Trophoblast cell (in vitro differentiated cells and primary cell): ENCODE data around the gene TMEM178B.

Source experiments
- DNase-seq, 2 donors: peaks; one replicate each; pipeline ENCODE4 v3.0.0-alpha.2; 2016
- H2AFZ ChIP-seq: 2 replicates; pipeline ENCODE4 v1.6.1; 2013; ENCODE audit warnings: low read length, moderate library complexity, mild to moderate bottlenecking; ENCODE audit not compliant: insufficient read depth, poor library complexity
- H2AK5ac ChIP-seq: 2 replicates; pipeline ENCODE4 v1.6.1; 2013; ENCODE audit warnings: mild to moderate bottlenecking, low read length
- H2BK120ac ChIP-seq: 2 replicates; pipeline ENCODE4 v1.6.1; 2013; ENCODE audit warnings: low read length, mild to moderate bottlenecking, moderate library complexity; ENCODE audit not compliant: insufficient read depth, poor library complexity
- H2BK12ac ChIP-seq: 2 replicates; pipeline ENCODE4 v1.6.1; 2013; ENCODE audit warnings: mild to moderate bottlenecking, low read length, moderate library complexity
- H2BK5ac ChIP-seq: 2 replicates; pipeline ENCODE4 v1.6.1; 2013; ENCODE audit warnings: low read length, low read depth, moderate library complexity, mild to moderate bottlenecking; ENCODE audit not compliant: poor library complexity
- H3K14ac ChIP-seq: 2 replicates; pipeline ENCODE4 v1.6.1; 2013; ENCODE audit warnings: mild to moderate bottlenecking, low read length
- H3K18ac ChIP-seq: 2 replicates; pipeline ENCODE4 v1.6.1; 2013; ENCODE audit warnings: mild to moderate bottlenecking, low read length
- H3K23ac ChIP-seq: 2 replicates; pipeline ENCODE4 v1.6.1; 2013; ENCODE audit warnings: low read length
- H3K27ac ChIP-seq: 2 replicates; pipeline ENCODE4 v1.5.1; 2013; ENCODE audit warnings: low read depth, mild to moderate bottlenecking, inconsistent platforms, low read length, moderate library complexity
- H3K27me3 ChIP-seq: 2 replicates; pipeline ENCODE4 v1.6.1; 2013; ENCODE audit warnings: inconsistent platforms, mild to moderate bottlenecking, low read length, moderate library complexity; ENCODE audit not compliant: insufficient read depth
- H3K36me3 ChIP-seq, 2 experiments: 1 replicate in 1 of 2; 2 replicates in 1 of 2; pipeline ENCODE4 v1.6.1; 2013; ENCODE audit warnings: low read length in 2 of 2, mild to moderate bottlenecking in 2 of 2, moderate library complexity in 1 of 2; ENCODE audit not compliant: insufficient read depth in 2 of 2, control insufficient read depth in 1 of 2
- H3K4ac ChIP-seq: 2 replicates; pipeline ENCODE4 v1.6.1; 2013; ENCODE audit warnings: low read depth, mild to moderate bottlenecking, low read length, moderate library complexity
- H3K4me1 ChIP-seq, 2 experiments: 1 replicate in 1 of 2; 2 replicates in 1 of 2; pipeline ENCODE4 v1.6.1; 2013; ENCODE audit warnings: low read length in 2 of 2, mild to moderate bottlenecking in 2 of 2, moderate library complexity in 1 of 2; ENCODE audit not compliant: insufficient read depth in 2 of 2, control insufficient read depth in 1 of 2
- H3K4me2 ChIP-seq: 2 replicates; pipeline ENCODE4 v1.6.1; 2013; ENCODE audit warnings: inconsistent platforms, mild to moderate bottlenecking, low read length, moderate library complexity
- H3K4me3 ChIP-seq: 2 replicates; pipeline ENCODE4 v1.5.1; 2013; ENCODE audit warnings: mild to moderate bottlenecking, low read depth, low read length, inconsistent platforms
- H3K79me1 ChIP-seq: one replicate; pipeline ENCODE4 v1.6.1; 2013; ENCODE audit warnings: low read length
- H3K79me2 ChIP-seq: 2 replicates; pipeline ENCODE4 v1.6.1; 2013; ENCODE audit warnings: low read length, mild to moderate bottlenecking; ENCODE audit not compliant: control insufficient read depth, insufficient read depth, poor library complexity
- H3K9ac ChIP-seq: 2 replicates; pipeline ENCODE4 v1.6.1; 2013; ENCODE audit warnings: mild to moderate bottlenecking, low read length
- H3K9me3 ChIP-seq: 2 replicates; pipeline ENCODE4 v1.6.1; 2013; ENCODE audit warnings: low read depth, mild to moderate bottlenecking, control low read depth, inconsistent platforms, low read length; ENCODE audit not compliant: insufficient read depth
- H4K12ac ChIP-seq: 2 replicates; pipeline ENCODE4 v1.6.1; 2013; ENCODE audit warnings: low read depth, mild to moderate bottlenecking, low read length, moderate library complexity
- H4K8ac ChIP-seq: 2 replicates; pipeline ENCODE4 v1.6.1; 2013; ENCODE audit warnings: low read depth, mild to moderate bottlenecking, low read length, moderate library complexity
- H4K91ac ChIP-seq: one replicate; pipeline ENCODE4 v1.6.1; 2013; ENCODE audit warnings: low read depth, mild to moderate bottlenecking, low read length, moderate library complexity
- WGBS: extraction: QIAGEN DNeasy Blood & Tissue Kit; methylation state at CpG from one replicate; pipeline ENCODE4 v1.1.7; 2013; ENCODE audit warnings: missing lambda C conversion rate; ENCODE audit not compliant: insufficient read length, insufficient coverage; ENCODE audit errors: extremely low coverage; 5-methylcytosine and 5-hydroxymethylcytosine counted together

Gene TMEM178B

GRCh38 chr7:141366091-141366621 lies 292.3 kb downstream of the TMEM178B start:
- Histone ChIP-seq H2BK5ac (peak overlapping the region; percentile 64), H4K12ac (no peak overlapping the region), H4K91ac (peak overlapping the region; percentile 32), H2BK120ac (peak overlapping the region; percentile 74), H2AK5ac (no peak overlapping the region), H3K4ac (no peak overlapping the region), H3K9me3 (no peaks in the 10 kb centered on the region), H3K79me1 (peaks cover 29% of the 10 kb centered on the region), H3K23ac (no peak overlapping the region), H2AFZ (no peak overlapping the region), H3K27me3 (no peaks in the 10 kb centered on the region), H3K36me3 (no peaks in the 10 kb centered on the region), H3K9ac (no peak overlapping the region), H3K14ac (no peak overlapping the region), H4K8ac (no peak overlapping the region), H3K27ac (peak overlapping the region; percentile 76), H3K4me1 (peaks cover 20 to 34% of the 10 kb centered on the region in 2 experiments), H3K4me2 (peak overlapping the region; percentile 34), H2BK12ac (peak overlapping the region; percentile 78), H3K4me3 (no peak overlapping the region), H3K79me2 (no peaks in the 10 kb centered on the region), H3K18ac (peak overlapping the region; percentile 17)
- no CpG with 5 or more reads among the region's 6 CpGs for WGBS
- no peak for DNase-seq

DNA sequence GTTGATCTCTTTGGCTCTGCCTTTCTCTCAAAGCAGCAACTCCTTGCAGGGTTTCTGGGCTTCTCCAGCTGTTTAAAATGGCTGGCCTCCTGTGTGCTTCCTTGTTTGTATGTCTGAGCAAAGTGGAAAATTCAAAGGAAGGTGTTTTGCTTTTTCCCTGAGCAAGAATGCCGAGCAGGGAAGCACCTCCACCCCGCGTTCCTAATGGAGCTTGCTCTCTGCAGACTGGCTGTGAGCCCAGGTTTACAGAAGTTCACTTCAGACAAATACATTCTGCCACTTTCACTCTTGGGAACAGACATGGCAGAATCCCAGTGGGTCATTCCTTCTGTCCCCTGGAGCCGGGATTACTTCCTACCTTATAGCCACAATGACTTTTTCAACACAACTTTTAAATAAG lies 295.6 kb downstream of the TMEM178B start:
- Histone ChIP-seq H3K36me3 (no peaks in the 10 kb centered on the region), H3K4me3 (no peak overlapping the region), H3K27ac (no peak overlapping the region), H3K9ac (no peak overlapping the region), H4K12ac (no peak overlapping the region), H3K18ac (no peak overlapping the region), H3K14ac (no peak overlapping the region), H3K79me1 (peaks cover 19% of the 10 kb centered on the region), H2AK5ac (no peak overlapping the region), H3K79me2 (no peaks in the 10 kb centered on the region), H4K91ac (peak overlapping the region; percentile 70), H2BK120ac (no peak overlapping the region), H2AFZ (no peak overlapping the region), H3K4me2 (no peak overlapping the region), H3K4me1 (peaks cover 7 to 20% of the 10 kb centered on the region in 2 experiments), H4K8ac (no peak overlapping the region), H3K4ac (no peak overlapping the region), H2BK5ac (no peak overlapping the region), H2BK12ac (no peak overlapping the region), H3K23ac (no peak overlapping the region), H3K9me3 (no peaks in the 10 kb centered on the region), H3K27me3 (no peaks in the 10 kb centered on the region)
- WGBS: no CpG with 5 or more reads among the region's 4 CpGs
- DNase-seq: no peak

DNA sequence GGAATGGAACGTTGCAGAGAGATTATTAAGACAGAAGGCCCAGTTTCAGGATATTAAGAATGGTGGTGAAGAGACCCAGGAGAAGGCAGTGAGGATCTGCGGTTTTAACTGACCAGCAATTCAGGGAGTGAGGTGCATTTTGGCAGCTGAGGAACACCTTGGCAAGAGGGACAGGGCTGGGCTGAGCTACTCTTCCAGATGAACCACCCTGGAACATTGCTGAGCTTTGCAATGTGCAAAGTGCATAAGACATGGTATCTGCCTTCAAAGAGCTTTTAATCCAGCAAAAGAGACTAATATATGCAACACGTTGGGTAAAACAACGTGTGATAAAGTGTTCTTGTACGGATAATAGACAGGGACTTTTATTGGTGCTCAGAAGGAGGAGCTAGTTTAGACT lies 296.3 kb downstream of the TMEM178B start:
- Histone ChIP-seq H3K36me3 (no peaks in the 10 kb centered on the region), H2AK5ac (no peak overlapping the region), H3K79me1 (peaks cover 13% of the 10 kb centered on the region), H4K12ac (no peak overlapping the region), H4K8ac (no peak overlapping the region), H3K4me2 (no peak overlapping the region), H3K79me2 (no peaks in the 10 kb centered on the region), H2AFZ (no peak overlapping the region), H3K4me1 (peaks cover 7 to 20% of the 10 kb centered on the region in 2 experiments), H3K27me3 (no peaks in the 10 kb centered on the region), H2BK120ac (no peak overlapping the region), H3K9me3 (no peaks in the 10 kb centered on the region), H3K18ac (no peak overlapping the region), H3K4me3 (no peak overlapping the region), H3K14ac (no peak overlapping the region), H3K23ac (no peak overlapping the region), H2BK5ac (no peak overlapping the region), H4K91ac (no peak overlapping the region), H3K4ac (no peak overlapping the region), H3K9ac (no peak overlapping the region), H3K27ac (no peak overlapping the region), H2BK12ac (no peak overlapping the region)
- WGBS: no CpG with 5 or more reads among the region's 5 CpGs
- DNase-seq: no peak

DNA sequence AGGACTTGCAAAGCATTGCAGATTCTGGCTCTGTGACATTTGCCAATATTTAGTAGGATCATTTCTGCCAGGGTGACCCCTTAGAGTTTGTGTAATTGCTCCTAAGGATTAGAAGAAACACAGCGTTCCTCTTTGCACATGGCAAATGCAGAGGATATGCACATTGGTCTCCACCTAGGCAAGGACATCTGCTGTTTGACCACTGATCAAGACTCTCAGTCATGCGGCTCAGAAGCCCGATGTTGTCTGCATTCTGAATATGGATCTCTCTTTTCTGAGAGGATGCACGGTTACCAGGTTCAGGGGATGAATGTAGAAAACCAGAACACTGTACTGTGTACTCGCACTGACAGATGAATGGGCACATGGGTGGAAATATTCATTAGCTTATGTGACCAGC lies 296.8 kb downstream of the TMEM178B start:
- DNase-seq: no peak
- H3K4me3 ChIP-seq: no peak overlapping the region
- no peak overlapping the region for H3K27ac ChIP-seq
- no peak overlapping the region for H2BK120ac ChIP-seq
- H3K27me3 ChIP-seq: no peaks in the 10 kb centered on the region
- H3K14ac ChIP-seq: no peak overlapping the region
- H2AFZ ChIP-seq: no peak overlapping the region
- no peak overlapping the region for H4K91ac ChIP-seq
- no peak overlapping the region for H3K23ac ChIP-seq
- no peak overlapping the region for H2BK5ac ChIP-seq
- no peak overlapping the region for H4K12ac ChIP-seq
- H3K79me2 ChIP-seq: no peaks in the 10 kb centered on the region
- no peaks in the 10 kb centered on the region for H3K9me3 ChIP-seq
- no peak overlapping the region for H2AK5ac ChIP-seq
- H2BK12ac ChIP-seq: no peak overlapping the region
- no peak overlapping the region for H3K4me2 ChIP-seq
- no peak overlapping the region for H3K4ac ChIP-seq
- H3K4me1 ChIP-seq: peaks cover 5 to 20% of the 10 kb centered on the region in 2 experiments
- no peak overlapping the region for H3K18ac ChIP-seq
- WGBS: no CpG with 5 or more reads among the region's 5 CpGs
- H3K36me3 ChIP-seq: no peaks in the 10 kb centered on the region
- no peak overlapping the region for H3K9ac ChIP-seq
- H4K8ac ChIP-seq: no peak overlapping the region
- peaks cover 12% of the 10 kb centered on the region for H3K79me1 ChIP-seq
